T-cell (primary cell): ENCODE data around the gene MCF2L2. TPM values are rescaled to one million over a fixed set of nuclear protein-coding genes. Genes with fewer than 3 reads are reported as not detected.

Experiments
- ATAC-seq, 4 experiments: fragments of 200-7000 bp in 3 of 4; fragments of 150-1000 bp in 1 of 4; cut with Tn5 transposase; replicated peaks in 1 of 4; 1 replicate in 3 of 4; 2 replicates in 1 of 4; pipeline ENCODE4 v1.10.0; 2021; ENCODE audit warnings: moderate library complexity in 3 of 4, mild to moderate bottlenecking in 2 of 4, moderate number of reproducible peaks in 1 of 4
- CTCF ChIA-PET, 2 donors: fragments of 300-600 bp; sonication (Branson Sonifier 250); formaldehyde crosslinking; loops; one replicate each; lab custom pipeline; 2022; ENCODE audit warnings: antibody characterized with exemption in 2 of 2; lab: Charles Lee
- POLR2A ChIA-PET, 2 donors: fragments of 300-600 bp; sonication (Branson Sonifier 250); formaldehyde crosslinking; loops; one replicate each; lab custom pipeline; 2022; ENCODE audit warnings: antibody characterized with exemption in 2 of 2; lab: Charles Lee
- DNase-seq, 35 experiments: peaks; one replicate each; pipeline versions ENCODE4 v3.0.0 to v3.0.0-alpha.2; 2013 to 2023
- H3K27ac ChIP-seq: one replicate; pipeline ENCODE4 v1.5.1; 2013; ENCODE audit warnings: low read length
- H3K27me3 ChIP-seq, 2 experiments: replicated peaks in 1 of 2; 1 replicate in 1 of 2; 2 replicates in 1 of 2; pipeline versions ENCODE4 v1.6.1 to v1.7.0; 2013; ENCODE audit warnings: low read length in 1 of 2, mixed read lengths in 1 of 2; ENCODE audit not compliant: control insufficient read depth in 2 of 2, insufficient read depth in 2 of 2; ENCODE audit errors: extremely low read depth in 1 of 2
- H3K36me3 ChIP-seq, 2 donors: 1 replicate in 1 of 2; 2 replicates in 1 of 2; pipeline versions ENCODE4 v1.6.1 to v1.7.0; 2013; ENCODE audit warnings: low read length in 1 of 2; ENCODE audit not compliant: control insufficient read depth in 2 of 2, insufficient read depth in 1 of 2; ENCODE audit errors: extremely low read depth in 1 of 2
- H3K4me1 ChIP-seq, 2 experiments: 1 replicate in 1 of 2; 2 replicates in 1 of 2; pipeline versions ENCODE4 v1.6.1 to v1.7.0; 2013; ENCODE audit warnings: low read length in 2 of 2, mixed read lengths in 1 of 2; ENCODE audit not compliant: insufficient read depth in 2 of 2, control insufficient read depth in 1 of 2; ENCODE audit errors: extremely low read depth in 1 of 2
- H3K4me3 ChIP-seq, 2 donors: 1 replicate in 1 of 2; 2 replicates in 1 of 2; pipeline versions ENCODE4 v1.5.1 to v1.7.0; 2013; ENCODE audit warnings: mild to moderate bottlenecking in 2 of 2, low read length in 1 of 2, moderate library complexity in 1 of 2; ENCODE audit not compliant: control insufficient read depth in 1 of 2; ENCODE audit errors: extremely low read depth in 1 of 2
- H3K9me3 ChIP-seq: 2 replicates; pipeline ENCODE4 v1.7.0; 2013
- H3K27ac Mint-ChIP-seq, 2 donors: one replicate each; pipeline ENCODE4 v1.8.0; 2020 to 2021; ENCODE audit warnings: mild to moderate bottlenecking in 2 of 2, mixed read lengths in 2 of 2
- H3K27me3 Mint-ChIP-seq, 2 donors: one replicate each; pipeline ENCODE4 v1.8.0; 2021 to 2022; ENCODE audit warnings: mixed read lengths in 2 of 2
- H3K36me3 Mint-ChIP-seq: one replicate; pipeline ENCODE4 v1.8.0; 2021; ENCODE audit warnings: mixed read lengths
- H3K4me1 Mint-ChIP-seq, 3 donors: one replicate each; pipeline ENCODE4 v1.8.0; 2020 to 2022; ENCODE audit warnings: mixed read lengths in 3 of 3, mild to moderate bottlenecking in 1 of 3
- H3K4me3 Mint-ChIP-seq, 3 donors: one replicate each; pipeline ENCODE4 v1.8.0; 2020 to 2022; ENCODE audit warnings: mild to moderate bottlenecking in 3 of 3, mixed read lengths in 3 of 3, moderate library complexity in 3 of 3
- H3K9me3 Mint-ChIP-seq, 3 donors: one replicate each; pipeline ENCODE4 v1.8.0; 2020 to 2022; ENCODE audit warnings: mixed read lengths in 3 of 3
- whole genome bisulfite sequencing: methylation state at CpG from one replicate; pipeline ENCODE4 v1.1.5; 2013; ENCODE audit warnings: missing lambda C conversion rate; ENCODE audit not compliant: insufficient coverage; 5-methylcytosine and 5-hydroxymethylcytosine counted together
- total RNA-seq, 35 experiments: library from RNA in 6 of 35; stranded (reverse) in 6 of 35; fragments of 120-200 nt in 1 of 35; gene quantifications; one replicate each; pipeline versions ENCODE4 v1.2.1 to v1.2.4 and lab custom pipeline; 2013 to 2026

The MCF2L2 gene
- total RNA-seq, 5 donors from 2014 or later (not counting 1 experiment from before 2014, with no cell fraction given): 4.8 to 8.1 (median 5.9) TPM

- POLR2A ChIA-PET: no interaction called here
- Histone ChIP-seq H3K9me3 (no peaks in the 10 kb centered on the region), H3K4me1 (no peaks in the 10 kb centered on the region), H3K27me3 (no peaks in the 10 kb centered on the region), H3K27ac (no peak overlapping the region), H3K4me3 (no peak overlapping the region), H3K36me3 (no peaks in the 10 kb centered on the region)
- peaks cover 41% of the 10 kb centered on the region for H3K36me3 Mint-ChIP-seq
- DNase-seq (no peak), ATAC-seq (no peak)
- peaks cover 5 to 12% (median 12%) of the 10 kb centered on the region in 3 donors for H3K9me3 Mint-ChIP-seq
- CTCF ChIA-PET: no interaction called here
- H3K27ac Mint-ChIP-seq: no peak overlapping the region
- H3K27me3 Mint-ChIP-seq: no peaks in the 10 kb centered on the region
- no CpG with 5 or more reads among the region's 1 CpG for WGBS
- peaks cover 0 to 3% (median 0%) of the 10 kb centered on the region in 3 donors for H3K4me1 Mint-ChIP-seq
- H3K4me3 Mint-ChIP-seq: no peak overlapping the region
These were observed 299.2 kb downstream of the MCF2L2 start for GRCh38 chr3:183129243-183129642.

GRCh38 chr3:183128709-183129108 lies 299.7 kb downstream of the MCF2L2 start:
- ChIA-PET CTCF (no interaction called here), POLR2A (no interaction called here)
- no peaks in the 10 kb centered on the region for H3K27me3 Mint-ChIP-seq
- H3K27ac Mint-ChIP-seq: no peak overlapping the region
- H3K27ac ChIP-seq: no peak overlapping the region
- peaks cover 36% of the 10 kb centered on the region for H3K36me3 Mint-ChIP-seq
- H3K36me3 ChIP-seq: no peaks in the 10 kb centered on the region
- no peak overlapping the region for H3K4me3 ChIP-seq
- H3K4me3 Mint-ChIP-seq: no peak overlapping the region
- no peaks in the 10 kb centered on the region for H3K4me1 Mint-ChIP-seq
- no peaks in the 10 kb centered on the region for H3K4me1 ChIP-seq
- no peak for ATAC-seq
- no peaks in the 10 kb centered on the region for H3K9me3 ChIP-seq
- WGBS: no CpG with 5 or more reads among the region's 3 CpGs
- H3K9me3 Mint-ChIP-seq: peaks cover 5 to 12% (median 12%) of the 10 kb centered on the region in 3 donors
- no peak for DNase-seq
- no peaks in the 10 kb centered on the region for H3K27me3 ChIP-seq

Other genes with a start within 250 kb of the MCF2L2 start
- under 1 TPM; 0.16 to 0.92 (median 0.55) TPM for gene B3GNT5, start 175.4 kb downstream of the MCF2L2 start, total RNA-seq
- gene KLHL6, start 127.1 kb upstream of the MCF2L2 start, total RNA-seq: 10 to 100 TPM; 34.8 to 54.7 (median 52.5) TPM
- 100 to 1,000 TPM in 3 of 5 donors, 10 to 100 TPM in 2; 83.3 to 145 (median 101) TPM for gene KLHL24, start 207.0 kb upstream of the MCF2L2 start, total RNA-seq